ENCODE data around the gene ADAMTSL1.

ADAMTSL1 gene

GRCh38 chr9:18675332-18675731, 201.4 kb downstream of the ADAMTSL1 start:
- no peak for TF ChIP-seq CTCF (conservative IDR thresholded peaks at IDR 0.05; ENCODE audit: low read depth)
- ChIA-PET POLR2A (ENCODE audit: low non-redundant PET) (no interaction called here), CTCF (no interaction called here)
- H3K27ac ChIP-seq, result no peak overlapping the region
- no peak for DNase-seq (ENCODE audit: low spot score)

- ChIA-PET CTCF (interaction anchor here (0.6 kb wide), 1 partner anchor 18 kb away, joined by 3 read pairs; no protein-coding TSS in a partner anchor), POLR2A (ENCODE audit: low non-redundant PET) (no interaction called here)
- TF ChIP-seq CTCF (conservative IDR thresholded peaks at IDR 0.05; ENCODE audit: low read depth), result no peak
- no peak for DNase-seq (ENCODE audit: low spot score)
- no peak overlapping the region for H3K27ac ChIP-seq
Observed at GRCh38 chr9:18675973-18676372, 202.0 kb downstream of the ADAMTSL1 start.

GRCh38 chr9:18676525-18676924, 202.6 kb downstream of the ADAMTSL1 start:
- CTCF ChIA-PET, result interaction anchor here (0.6 kb wide), 1 partner anchor 19 kb away, joined by 3 read pairs; no protein-coding TSS in a partner anchor
- POLR2A ChIA-PET (ENCODE audit: low non-redundant PET), result no interaction called here
- no peak for DNase-seq (ENCODE audit: low spot score)
- no peak overlapping the region for H3K27ac ChIP-seq
- no peak for TF ChIP-seq CTCF (conservative IDR thresholded peaks at IDR 0.05; ENCODE audit: low read depth)

- TF ChIP-seq CTCF (conservative IDR thresholded peaks at IDR 0.05; ENCODE audit: low read depth), result no peak
- no peak for DNase-seq (ENCODE audit: low spot score)
- ChIA-PET POLR2A (ENCODE audit: low non-redundant PET) (no interaction called here), CTCF (no interaction called here)
- no peak overlapping the region for H3K27ac ChIP-seq
Observed at GRCh38 chr9:18678821-18679590, 205.1 kb downstream of the ADAMTSL1 start.

- ChIA-PET POLR2A (ENCODE audit: low non-redundant PET) (no interaction called here), CTCF (interaction anchor here (0.6 kb wide), 1 partner anchor 60 kb away, joined by 6 read pairs; no protein-coding TSS in a partner anchor)
- no peak for TF ChIP-seq CTCF (conservative IDR thresholded peaks at IDR 0.05; ENCODE audit: low read depth)
Observed at GRCh38 chr9:18682907-18683306, 209.0 kb downstream of the ADAMTSL1 start.

GRCh38 chr9:18683312-18683711, 209.4 kb downstream of the ADAMTSL1 start:
- DNase-seq (ENCODE audit: low spot score), result no peak
- no peak for TF ChIP-seq CTCF (conservative IDR thresholded peaks at IDR 0.05; ENCODE audit: low read depth)
- POLR2A ChIA-PET (ENCODE audit: low non-redundant PET), result no interaction called here
- no peak overlapping the region for H3K27ac ChIP-seq
- CTCF ChIA-PET, result interaction anchor here (0.6 kb wide), 1 partner anchor 59 kb away, joined by 6 read pairs; no protein-coding TSS in a partner anchor

More at GRCh38 chr9:18682907-18683306, 209.0 kb downstream of the ADAMTSL1 start:
- DNase-seq (ENCODE audit: low spot score), result no peak
- no peak overlapping the region for H3K27ac ChIP-seq

Measured in RWPE1 (cell line).